Endothelial cell of umbilical vein (primary cell): ENCODE results near the gene EEF1AKMT3. TPM values are rescaled to one million over a fixed set of nuclear protein-coding genes. Genes with fewer than 3 reads are reported as not detected.
A peak's percentile ranks its signal among the peaks of the same experiment; 100 is the strongest.
"Not testable (repeated sequence)": the region's sequence is repeated elsewhere in the genome, so short reads cannot be mapped to it uniquely, and the experiment has no call there.

Experiments used
- BruUV-seq: library from RNA; stranded (reverse); fragments of 400-500 nt; replicated peaks from 2 replicates; lab custom pipeline; 2021; lab: Mats Ljungman, UMichigan
- CTCF ChIA-PET: fragments of 300-600, 350-600 bp; sonication (Branson Sonifier 250); formaldehyde crosslinking; loops from one replicate; lab custom pipeline; 2021; ENCODE audit warnings: antibody characterized with exemption, inconsistent platforms; lab: Charles Lee
- POLR2A ChIA-PET: fragments of 300-600, 350-600 bp; sonication (Branson Sonifier 250); formaldehyde crosslinking; loops from one replicate; lab custom pipeline; 2021; ENCODE audit warnings: antibody characterized with exemption, inconsistent platforms; lab: Charles Lee
- DNase-seq: peaks from one replicate; pipeline ENCODE4 v3.0.0-alpha.2; 2011; ENCODE audit warnings: low read depth, low spot score
- FAIRE-seq: peaks from 2 replicates; lab custom pipeline; 2011; peaks lifted over from hg19 to GRCh38; lab: Jason Lieb, UNC
- H2AFZ ChIP-seq: 2 replicates; pipeline ENCODE4 v1.6.0; 2012; ENCODE audit warnings: low read depth, low read length, control low read depth, inconsistent platforms
- H3K27ac ChIP-seq: 2 replicates; pipeline ENCODE4 v1.5.1; 2011; ENCODE audit warnings: low read depth, mild to moderate bottlenecking, control low read depth, low read length, moderate library complexity; ENCODE audit not compliant: insufficient read depth
- H3K27me3 ChIP-seq, 2 experiments: 2 replicates each; pipeline versions ENCODE4 v1.6.0 to v1.6.1; 2011; ENCODE audit warnings: low read length in 2 of 2, mixed read lengths in 1 of 2; ENCODE audit not compliant: control insufficient read depth in 2 of 2, insufficient read depth in 2 of 2
- H3K36me3 ChIP-seq, 2 experiments: 2 replicates in 1 of 2; 3 replicates in 1 of 2; pipeline ENCODE4 v1.5.1; 2011; ENCODE audit warnings: low read length in 2 of 2, mild to moderate bottlenecking in 1 of 2, moderate library complexity in 1 of 2; ENCODE audit not compliant: control insufficient read depth in 2 of 2, insufficient read depth in 2 of 2; ENCODE audit errors: extremely low read depth in 1 of 2
- H3K4me1 ChIP-seq: 3 replicates; pipeline ENCODE4 v1.5.1; 2011; ENCODE audit warnings: mild to moderate bottlenecking, low read length; ENCODE audit not compliant: control insufficient read depth, insufficient read depth; ENCODE audit errors: extremely low read depth
- H3K4me2 ChIP-seq: 2 replicates; pipeline ENCODE4 v1.6.1; 2011; ENCODE audit warnings: low read length, control low read depth, mixed read lengths; ENCODE audit not compliant: insufficient read depth
- H3K4me3 ChIP-seq, 3 experiments: fragments of 200-600 bp in 1 of 3; sonication (generic), shearing (Covaris generic) in 1 of 3; replicated peaks in 1 of 3; 2 replicates each; pipeline ENCODE4 v1.5.1; 2011 to 2016; ENCODE audit warnings: control low read depth in 3 of 3, low read length in 3 of 3, mild to moderate bottlenecking in 2 of 3, inconsistent platforms in 1 of 3, low read depth in 1 of 3, moderate library complexity in 1 of 3; ENCODE audit not compliant: insufficient read depth in 1 of 3
- H3K79me2 ChIP-seq: 2 replicates; pipeline ENCODE4 v1.6.0; 2012; ENCODE audit warnings: low read length, inconsistent platforms; ENCODE audit not compliant: control insufficient read depth, insufficient read depth
- H3K9ac ChIP-seq: replicated peaks from 2 replicates; pipeline ENCODE3; 2011; ENCODE audit warnings: low read length, control low read depth; ENCODE audit not compliant: insufficient read depth; ENCODE audit errors: extremely low read depth
- H3K9me1 ChIP-seq: replicated peaks from 3 replicates; pipeline ENCODE4 v1.6.0; 2011; ENCODE audit warnings: mild to moderate bottlenecking, low read length; ENCODE audit not compliant: control insufficient read depth, insufficient read depth; ENCODE audit errors: extremely low read depth
- H3K9me3 ChIP-seq: replicated peaks from 2 replicates; pipeline ENCODE4 v1.5.1; 2012; ENCODE audit warnings: low read length, inconsistent platforms; ENCODE audit not compliant: control insufficient read depth, insufficient read depth
- H4K20me1 ChIP-seq: replicated peaks from 2 replicates; pipeline ENCODE3; 2011; ENCODE audit warnings: mild to moderate bottlenecking, low read length; ENCODE audit not compliant: control insufficient read depth, insufficient read depth; ENCODE audit errors: extremely low read depth
- EZH2 ChIP-seq: IDR thresholded peaks from 2 replicates; pipeline ENCODE4 v1.6.1; 2012; ENCODE audit warnings: borderline replicate concordance, low read depth, mild to moderate bottlenecking, moderate library complexity, low read length, inconsistent platforms; ENCODE audit not compliant: severe bottlenecking
- FOS ChIP-seq: IDR thresholded peaks from 2 replicates; pipeline ENCODE4 v1.6.1; 2011; ENCODE audit warnings: mild to moderate bottlenecking, low read length, moderate library complexity, borderline replicate concordance; ENCODE audit not compliant: insufficient read depth
- GATA2 ChIP-seq: IDR thresholded peaks from 2 replicates; pipeline ENCODE4 v1.7.0; 2011; ENCODE audit warnings: low read depth, mild to moderate bottlenecking, moderate library complexity, mixed read lengths, low read length; ENCODE audit not compliant: insufficient read length, insufficient read depth
- JUN ChIP-seq: IDR thresholded peaks from 2 replicates; pipeline ENCODE4 v1.6.1; 2011; ENCODE audit warnings: borderline replicate concordance, low read depth; ENCODE audit not compliant: insufficient read length, insufficient read depth
- MYC ChIP-seq: IDR thresholded peaks from one replicate; pipeline ENCODE4 v1.6.1; 2011; ENCODE audit warnings: mild to moderate bottlenecking, low read depth, low read length
- POLR2A ChIP-seq: IDR thresholded peaks from 2 replicates; pipeline ENCODE4 v1.6.1; 2012; ENCODE audit warnings: low read depth, mild to moderate bottlenecking, control low read depth, low read length
- POLR2AphosphoS5 ChIP-seq: IDR thresholded peaks from 2 replicates; pipeline ENCODE4 v1.6.1; 2012; ENCODE audit warnings: low read depth, mild to moderate bottlenecking, control low read depth, low read length, moderate library complexity; ENCODE audit not compliant: insufficient read depth
- dilution Hi-C: fragments of 300-500 bp; cut with MboI; formaldehyde crosslinking; loops from one replicate; pipeline ENCODE4 v1.15.0; 2019; ENCODE audit warnings: low sequenced_read_pairs; ENCODE audit not compliant: extremely low pct_ligation_motif_present
- intact Hi-C: fragments of 100-400 bp; cut with micrococcal nuclease; formaldehyde crosslinking; loops from one replicate; pipeline ENCODE4 v1.10.0; 2022
- polyA plus RNA-seq, 4 experiments: library from polyadenylated mRNA; depleted of rRNA in 3 of 4; stranded (reverse) in 3 of 4; unstranded in 1 of 4; fragments of >200 nt; gene quantifications; 2 replicates each; pipeline versions ENCODE4 v1.2.1 to v1.2.3, GENCODE V29; 2011 to 2012; ENCODE audit warnings: missing spikeins in 1 of 4
- total RNA-seq: library from RNA; stranded (reverse); gene quantifications from 2 replicates; pipeline ENCODE4 v1.2.3, GENCODE V29; 2021
- TF ChIP-seq, protein P1 (sequence below): IDR thresholded peaks from 2 replicates; pipeline ENCODE4 v1.6.1; 2011; ENCODE audit not compliant: insufficient read depth, insufficient read length
- TF ChIP-seq, protein P2 (sequence below), 2 donors: IDR thresholded peaks; 1 replicate in 1 of 2; 2 replicates in 1 of 2; pipeline ENCODE4 v1.5.1; 2011; ENCODE audit warnings: low read length in 2 of 2, mild to moderate bottlenecking in 2 of 2, moderate library complexity in 2 of 2, control low read depth in 1 of 2, inconsistent platforms in 1 of 2, low read depth in 1 of 2; ENCODE audit not compliant: insufficient read depth in 1 of 2; ENCODE audit errors: extremely low read depth in 1 of 2

Gene EEF1AKMT3
- total and polyA plus RNA-seq, 2 donors (not counting 3 experiments of a cell fraction or from before 2014, with no cell fraction given) = 7.9 to 8.8 TPM

DNA sequence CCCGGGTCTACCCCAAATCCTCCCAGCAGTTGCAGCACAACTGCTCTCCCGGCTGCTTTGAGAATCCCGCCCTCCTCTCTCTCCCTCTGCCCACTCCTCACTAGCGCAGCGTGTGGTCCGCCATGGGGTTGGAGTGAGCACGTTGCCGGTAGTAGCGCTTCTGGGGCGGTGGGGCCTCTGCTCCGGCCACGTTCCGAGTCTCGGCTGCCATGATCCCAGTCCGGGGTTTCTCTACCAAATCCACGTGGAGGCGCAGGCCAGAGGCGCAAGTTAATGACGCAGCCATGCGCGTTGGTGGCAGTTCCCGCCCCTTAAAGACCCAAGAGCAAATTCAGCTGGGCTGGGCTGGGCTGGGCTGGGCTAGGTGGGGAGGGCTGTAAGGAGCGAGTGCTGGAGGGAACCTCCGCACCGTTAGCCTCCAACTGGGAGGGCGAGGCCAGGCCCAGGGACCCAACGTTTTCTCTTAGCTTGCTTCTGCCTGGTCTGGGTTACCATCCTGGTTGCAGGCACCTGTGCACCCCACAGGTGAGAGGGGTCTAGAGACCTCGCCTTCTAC lies 463 bp upstream of the EEF1AKMT3 start, which contains the start of gene METTL1:
TSS of gene METTL1 (minus strand) at position 233 of the 556 bp plus-strand sequence. CDS start at position 211, 22 bp downstream.
- H3K36me3 ChIP-seq = peaks cover 0 to 2% of the 10 kb centered on the region in 2 experiments
- H3K27ac ChIP-seq = peak within 1 kb of the TSS; percentile 79
- BruUV-seq = no TSS peak
- H3K4me2 ChIP-seq = peak within 1 kb of the TSS; percentile 90
- intact Hi-C loops (loop anchor here (1.0 kb wide), 4 partner anchors 10 to 74 kb away; partner anchors contain the start of genes CDK4, CTDSP2 and TSFM), dilution Hi-C loops (no loop called here)
- H3K9ac ChIP-seq = peak within 1 kb of the TSS; percentile 78
- H3K9me1 ChIP-seq = no peaks in the 10 kb centered on the region
- DNase-seq (peak; percentile 98), FAIRE-seq (peak; percentile 96)
- H4K20me1 ChIP-seq = no peaks in the 10 kb centered on the region
- peaks cover 13% of the 10 kb centered on the region for H3K4me1 ChIP-seq
- POLR2A ChIA-PET = interaction anchor here (0.6 to 1.3 kb wide), 4 partner anchors 9 to 1295 kb away, joined by 3 to 11 read pairs (median 4); partner anchors contain the start of genes TSFM and TSPAN31
- CTCF ChIA-PET = interaction anchor here (0.7 to 1.4 kb wide), 7 partner anchors 10 to 122 kb away, joined by 3 to 17 read pairs (median 3); partner anchors contain the start of genes MARCHF9 and TSFM
- peak within 1 kb of the TSS; percentile 89 for H2AFZ ChIP-seq
- TF ChIP-seq EZH2 (no peak), JUN (no peak), POLR2A (peak; percentile 75), GATA2 (no peak), FOS (no peak), MYC (peak; percentile 99), POLR2AphosphoS5 (peak; percentile 87)
- TF ChIP-seq, protein P1, sequence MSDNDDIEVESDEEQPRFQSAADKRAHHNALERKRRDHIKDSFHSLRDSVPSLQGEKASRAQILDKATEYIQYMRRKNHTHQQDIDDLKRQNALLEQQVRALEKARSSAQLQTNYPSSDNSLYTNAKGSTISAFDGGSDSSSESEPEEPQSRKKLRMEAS = peak; percentile 99
- TF ChIP-seq, protein P2, sequence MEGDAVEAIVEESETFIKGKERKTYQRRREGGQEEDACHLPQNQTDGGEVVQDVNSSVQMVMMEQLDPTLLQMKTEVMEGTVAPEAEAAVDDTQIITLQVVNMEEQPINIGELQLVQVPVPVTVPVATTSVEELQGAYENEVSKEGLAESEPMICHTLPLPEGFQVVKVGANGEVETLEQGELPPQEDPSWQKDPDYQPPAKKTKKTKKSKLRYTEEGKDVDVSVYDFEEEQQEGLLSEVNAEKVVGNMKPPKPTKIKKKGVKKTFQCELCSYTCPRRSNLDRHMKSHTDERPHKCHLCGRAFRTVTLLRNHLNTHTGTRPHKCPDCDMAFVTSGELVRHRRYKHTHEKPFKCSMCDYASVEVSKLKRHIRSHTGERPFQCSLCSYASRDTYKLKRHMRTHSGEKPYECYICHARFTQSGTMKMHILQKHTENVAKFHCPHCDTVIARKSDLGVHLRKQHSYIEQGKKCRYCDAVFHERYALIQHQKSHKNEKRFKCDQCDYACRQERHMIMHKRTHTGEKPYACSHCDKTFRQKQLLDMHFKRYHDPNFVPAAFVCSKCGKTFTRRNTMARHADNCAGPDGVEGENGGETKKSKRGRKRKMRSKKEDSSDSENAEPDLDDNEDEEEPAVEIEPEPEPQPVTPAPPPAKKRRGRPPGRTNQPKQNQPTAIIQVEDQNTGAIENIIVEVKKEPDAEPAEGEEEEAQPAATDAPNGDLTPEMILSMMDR (IDR thresholded peaks at IDR 0.05; ENCODE audit: extremely low read depth in 1 of 2, insufficient read depth in 1 of 2, low read depth in 1 of 2, low read length in 2 of 2) = no peak
- peaks cover under 1 to 4% of the 10 kb centered on the region in 2 experiments for H3K27me3 ChIP-seq
- peaks cover 2% of the 10 kb centered on the region for H3K79me2 ChIP-seq
- no peaks in the 10 kb centered on the region for H3K9me3 ChIP-seq
- peak within 1 kb of the TSS; percentile 69 to 79 (median 76) for H3K4me3 ChIP-seq

GRCh38 chr12:57774634-57775033 lies 2.2 kb downstream of the EEF1AKMT3 start:
- H3K9me3 ChIP-seq, DNase-seq, H3K4me2 ChIP-seq, H2AFZ ChIP-seq, FAIRE-seq, H3K27ac ChIP-seq, H3K36me3 ChIP-seq, H3K79me2 ChIP-seq, H4K20me1 ChIP-seq, dilution Hi-C loops, H3K9me1 ChIP-seq, BruUV-seq, POLR2A ChIA-PET, H3K27me3 ChIP-seq, intact Hi-C loops, H3K4me3 ChIP-seq, H3K9ac ChIP-seq: not testable (repeated sequence)
- peaks cover 13% of the 10 kb centered on the region for H3K4me1 ChIP-seq
- CTCF ChIA-PET = interaction anchor here (2.0 to 3.0 kb wide), 2 partner anchors 8 to 18 kb away, joined by 7 to 8 read pairs; partner anchors contain the start of gene TSFM
